ENCODE data around the gene NR1D2. TPM values are rescaled to one million over a fixed set of nuclear protein-coding genes. Genes with fewer than 3 reads are reported as not detected.

NR1D2 gene
- total and polyA plus RNA-seq, 2 of the 13 experiments (the other 11 are each of a cell fraction or from before 2014, with no cell fraction given), result 5.3 to 8.1 TPM

DNA sequence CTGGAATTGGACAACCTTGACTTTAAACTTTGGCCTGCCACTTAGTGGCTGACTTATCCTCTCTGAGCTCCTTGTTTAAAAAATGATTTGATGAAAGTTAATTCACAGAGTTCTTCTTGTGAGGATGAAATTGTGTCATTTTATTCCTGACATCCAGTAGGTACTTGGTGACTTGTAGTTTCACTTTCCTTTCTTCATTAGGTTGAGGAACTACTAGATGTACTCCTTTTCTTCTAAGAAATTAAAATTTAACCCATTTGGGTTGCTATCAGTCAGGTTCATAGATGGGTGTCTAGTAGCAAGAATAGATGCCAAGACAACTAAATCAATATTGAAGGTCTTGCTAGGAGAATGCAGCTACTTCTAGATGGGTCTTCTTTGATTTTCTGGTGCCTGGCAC, 5.2 kb downstream of the NR1D2 start:
- Histone ChIP-seq H4K20me1 (ENCODE audit: insufficient read depth, low read length) (peaks cover 33% of the 10 kb centered on the region), H3K4me3 (replicated peaks in 1 of 3; ENCODE audit: insufficient read depth in 1 of 3, low read depth in 2 of 3, low read length in 3 of 3) (no peak overlapping the region), H3K27ac (ENCODE audit: extremely low read length, insufficient read depth, low read length) (no peak overlapping the region), H3K9ac (ENCODE audit: insufficient read depth, low read depth, low read length) (no peak overlapping the region), H3K79me2 (ENCODE audit: insufficient read depth, low read length) (peaks cover 70% of the 10 kb centered on the region), H3K4me1 (ENCODE audit: insufficient read depth, low read length) (peaks cover 52% of the 10 kb centered on the region), H3K4me2 (ENCODE audit: low read depth, low read length) (0 out of 2 replicates have a peak overlapping the region, but pooled peaks have one; percentile 16), H2AFZ (ENCODE audit: low read length) (no peak overlapping the region), H3K27me3 (ENCODE audit: control insufficient read depth in 1 of 2, insufficient read depth in 2 of 2, low read length in 2 of 2) (no peaks in the 10 kb centered on the region), H3K9me3 (ENCODE audit: low read length) (no peaks in the 10 kb centered on the region), H3K36me3 (replicated peaks in 1 of 2; ENCODE audit: control insufficient read depth in 1 of 2, insufficient read depth in 2 of 2, low read length in 2 of 2) (peaks cover 0 to 7% of the 10 kb centered on the region in 2 experiments; a peak in 1 of 5 replicates)
- no TSS peak for BruUV-seq (replicated peaks)
- in situ Hi-C loops (cut with HindIII; ENCODE audit: extremely low pct_ligation_motif_present, low pct_unique_long_range_greater_than_20kb) (no loop called here), intact Hi-C loops (cut with micrococcal nuclease; ENCODE audit: unreplicated experiment) (no loop called here)
- CTCF ChIA-PET (ENCODE audit: low intra/inter-chr PET ratio, low total read pairs), result no interaction called here
- no peak for DNase-seq (ENCODE audit: low spot score)
- no peak for ATAC-seq
- POLR2A ChIA-PET, result interaction anchor here (2.4 kb wide), 1 partner anchor 33 kb away, joined by 14 read pairs; the partner anchor contains the start of genes NKIRAS1 and RPL15
- TF ChIP-seq, protein P1, sequence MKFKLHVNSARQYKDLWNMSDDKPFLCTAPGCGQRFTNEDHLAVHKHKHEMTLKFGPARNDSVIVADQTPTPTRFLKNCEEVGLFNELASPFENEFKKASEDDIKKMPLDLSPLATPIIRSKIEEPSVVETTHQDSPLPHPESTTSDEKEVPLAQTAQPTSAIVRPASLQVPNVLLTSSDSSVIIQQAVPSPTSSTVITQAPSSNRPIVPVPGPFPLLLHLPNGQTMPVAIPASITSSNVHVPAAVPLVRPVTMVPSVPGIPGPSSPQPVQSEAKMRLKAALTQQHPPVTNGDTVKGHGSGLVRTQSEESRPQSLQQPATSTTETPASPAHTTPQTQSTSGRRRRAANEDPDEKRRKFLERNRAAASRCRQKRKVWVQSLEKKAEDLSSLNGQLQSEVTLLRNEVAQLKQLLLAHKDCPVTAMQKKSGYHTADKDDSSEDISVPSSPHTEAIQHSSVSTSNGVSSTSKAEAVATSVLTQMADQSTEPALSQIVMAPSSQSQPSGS (CRISPR knock-in tag; IDR thresholded peaks at IDR 0.05), result no peak
- TF ChIP-seq CREB1 (IDR thresholded peaks at IDR 0.05), result no peak
- no peak for TF ChIP-seq CREB1 (CRISPR knock-in tag; IDR thresholded peaks at IDR 0.05)
- no peak for TF ChIP-seq DPF2 (CRISPR knock-in tag; IDR thresholded peaks at IDR 0.05; ENCODE audit: borderline replicate concordance, low read depth)
- no peak for TF ChIP-seq ZNF446 (CRISPR knock-in tag; IDR thresholded peaks at IDR 0.05)
- no peak for TF ChIP-seq FIP1L1 (IDR thresholded peaks at IDR 0.05; ENCODE audit: borderline replicate concordance, insufficient read depth, low read depth, low read length)
- no peak for TF ChIP-seq ATF7-NPFF (CRISPR knock-in tag; IDR thresholded peaks at IDR 0.05; ENCODE audit: low read depth)
- TF ChIP-seq ZNF782 (CRISPR knock-in tag; IDR thresholded peaks at IDR 0.05; ENCODE audit: borderline replicate concordance), result no peak
- no peak for TF ChIP-seq ZNF614 (CRISPR knock-in tag; IDR thresholded peaks at IDR 0.05; ENCODE audit: borderline replicate concordance)
- no peak for TF ChIP-seq ZNF615 (CRISPR knock-in tag; IDR thresholded peaks at IDR 0.05; ENCODE audit: borderline replicate concordance)
- no peak for TF ChIP-seq BRD4 (CRISPR knock-in tag; IDR thresholded peaks at IDR 0.05)
- TF ChIP-seq BCL3 (CRISPR knock-in tag; IDR thresholded peaks at IDR 0.05), result no peak
- TF ChIP-seq ZNF75D (CRISPR knock-in tag; IDR thresholded peaks at IDR 0.05; ENCODE audit: borderline replicate concordance), result no peak
- no peak for FAIRE-seq

Data from HepG2 (cell line).